Measurements from ENCODE around the gene MVB12B.
"Not testable (repeated sequence)": the region's sequence is repeated elsewhere in the genome, so short reads cannot be mapped to it uniquely, and the experiment has no call there.

The MVB12B gene

DNA sequence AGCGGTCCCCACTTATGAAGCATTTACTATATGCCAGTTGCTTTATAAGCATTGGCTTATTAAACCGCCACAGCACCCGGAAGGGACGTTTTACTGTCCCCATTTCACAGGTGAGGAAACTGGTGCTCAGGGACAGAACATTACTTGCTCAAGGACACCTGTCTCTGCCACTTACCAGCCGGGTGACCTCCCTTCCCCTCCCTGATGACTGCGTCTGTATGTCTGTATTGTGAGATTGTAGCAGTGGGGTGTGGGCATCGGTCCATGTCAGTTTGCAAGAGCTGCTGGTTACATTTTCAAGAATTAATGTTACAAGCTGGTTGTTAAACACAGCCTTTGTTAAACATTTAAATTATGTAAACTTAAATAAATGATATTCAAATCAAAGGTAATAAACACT, 209.5 kb downstream of the MVB12B start:
- Histone ChIP-seq H3K9ac (no peak overlapping the region), H3K4me3 (no peak overlapping the region), H3K36me3 (no peaks in the 10 kb centered on the region), H3K4me2 (no peak overlapping the region), H3K4me1 (peaks cover 19% of the 10 kb centered on the region; the same call in 1 of the 2 replicates), H4K20me1 (no peaks in the 10 kb centered on the region), H3K27me3 (no peaks in the 10 kb centered on the region), H3K27ac (no peak overlapping the region), H3K9me3 (no peaks in the 10 kb centered on the region)
- TF ChIP-seq Cebpa-rat (IDR thresholded peaks at IDR 0.05), result no peak

DNA sequence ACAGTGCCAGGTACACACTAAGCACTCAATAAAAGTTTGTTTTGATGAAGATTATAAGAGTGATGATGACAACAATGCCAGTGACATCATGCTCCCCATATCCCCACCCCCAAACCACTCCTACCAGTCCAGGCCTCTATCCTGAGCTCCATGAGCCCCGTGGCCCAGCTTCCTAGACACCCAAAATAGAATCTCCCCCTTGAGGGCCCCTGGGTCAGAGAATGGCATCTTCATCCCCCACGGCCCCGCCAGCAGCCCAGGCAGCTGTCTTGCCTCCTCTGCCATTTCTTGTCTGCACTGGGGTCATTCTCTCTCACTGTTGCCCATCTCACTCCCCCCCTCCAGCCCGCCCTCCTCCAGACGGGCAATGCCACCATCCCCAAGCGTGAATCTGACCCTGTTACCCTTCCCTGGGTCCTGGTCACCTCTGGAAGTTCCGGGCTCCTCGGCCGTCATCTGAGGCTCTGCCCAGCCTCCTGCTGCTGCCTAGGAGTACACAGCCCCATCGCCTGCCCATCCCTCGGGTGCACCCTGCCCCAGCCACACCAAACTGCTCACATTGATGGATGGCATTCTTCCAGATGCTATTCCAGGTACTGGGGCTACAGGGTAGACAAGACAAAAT, 210.3 kb downstream of the MVB12B start:
- Histone ChIP-seq H3K4me1 (peaks cover 19% of the 10 kb centered on the region; the same call in 1 of the 2 replicates), H3K9me3 (no peaks in the 10 kb centered on the region)
- TF ChIP-seq Cebpa-rat (IDR thresholded peaks at IDR 0.05), result no peak

DNA sequence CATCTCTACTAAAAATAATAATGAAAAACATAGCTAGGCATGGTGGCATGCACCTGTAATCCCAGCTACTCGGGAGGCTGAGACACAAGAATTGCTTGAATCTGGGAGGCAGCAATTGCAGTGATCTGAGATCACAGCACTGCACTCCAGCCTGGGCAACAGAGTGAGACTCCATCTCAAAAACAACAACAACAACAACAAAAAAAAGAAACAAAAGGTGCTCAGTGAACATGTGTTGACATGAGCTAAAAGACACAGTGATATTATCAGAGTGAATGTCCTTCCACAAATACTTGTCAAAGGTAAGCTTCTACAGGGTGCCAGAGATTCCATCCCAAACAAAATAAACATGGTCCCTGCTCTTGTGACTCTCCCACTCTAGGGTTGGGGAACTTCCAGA, 211.9 kb downstream of the MVB12B start:
- H3K9ac ChIP-seq, result no peak overlapping the region
- H3K9me3 ChIP-seq, result no peaks in the 10 kb centered on the region
- no peaks in the 10 kb centered on the region for H3K36me3 ChIP-seq
- no peaks in the 10 kb centered on the region for H4K20me1 ChIP-seq
- H3K4me1 ChIP-seq, result peaks cover 19% of the 10 kb centered on the region; the same call in 1 of the 2 replicates
- no peaks in the 10 kb centered on the region for H3K27me3 ChIP-seq
- no peak for TF ChIP-seq Cebpa-rat (IDR thresholded peaks at IDR 0.05)
- no peak overlapping the region for H3K27ac ChIP-seq
- H3K4me3 ChIP-seq, result no peak overlapping the region
- no peak overlapping the region for H3K4me2 ChIP-seq

More for the DNA sequence above, 210.3 kb downstream of the MVB12B start:
- no peaks in the 10 kb centered on the region for H4K20me1 ChIP-seq
- H3K27me3 ChIP-seq, result no peaks in the 10 kb centered on the region
- H3K36me3 ChIP-seq, result no peaks in the 10 kb centered on the region
- H3K9ac ChIP-seq, result no peak overlapping the region
- no peak overlapping the region for H3K27ac ChIP-seq
- no peak overlapping the region for H3K4me2 ChIP-seq
- no peak overlapping the region for H3K4me3 ChIP-seq

DNA sequence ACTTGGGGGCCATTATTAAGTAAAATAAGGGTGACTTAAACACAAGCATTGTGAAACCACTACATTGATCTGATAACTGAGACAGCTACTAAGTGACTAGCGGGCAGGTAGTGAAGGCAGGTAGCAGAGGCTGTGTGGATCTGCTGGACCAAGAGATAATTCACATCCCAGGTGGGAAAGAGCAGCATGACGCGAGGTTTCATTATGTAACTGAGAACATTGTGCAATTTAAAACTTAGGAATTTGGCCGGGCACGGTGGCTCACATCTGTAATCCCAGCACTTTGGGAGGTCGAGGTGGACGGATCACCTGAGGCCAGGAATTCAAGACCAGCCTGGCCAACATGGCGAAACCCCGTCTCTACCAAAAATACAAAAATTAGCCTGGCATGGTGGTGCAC, 213.8 kb downstream of the MVB12B start:
- H3K4me2 ChIP-seq, result not testable (repeated sequence)

DNA sequence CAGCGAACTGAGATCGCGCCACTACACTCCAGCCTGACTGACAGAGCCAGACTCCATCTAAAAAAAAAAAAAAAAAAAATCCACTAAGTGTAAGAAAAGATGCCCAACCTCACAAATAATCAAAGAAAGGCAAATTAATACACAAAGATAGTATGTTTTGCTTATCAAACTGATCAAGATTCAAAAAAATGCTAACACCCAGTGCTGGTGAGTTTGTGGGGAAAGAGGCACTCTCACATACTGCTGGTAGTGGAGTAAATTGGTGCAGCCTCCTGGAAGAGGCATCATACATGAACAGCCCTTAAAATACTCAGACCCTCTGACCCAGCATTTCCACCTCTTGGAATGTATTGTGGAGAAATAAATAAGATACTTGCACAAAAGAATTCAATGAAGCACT, 216.9 kb downstream of the MVB12B start:
- Histone ChIP-seq H3K4me1 (peaks cover 7% of the 10 kb centered on the region), H3K9me3 (no peaks in the 10 kb centered on the region), H3K27me3 (no peaks in the 10 kb centered on the region), H3K4me2 (no peak overlapping the region), H3K4me3 (no peak overlapping the region), H4K20me1 (no peaks in the 10 kb centered on the region), H3K9ac (no peak overlapping the region), H3K27ac (no peak overlapping the region), H3K36me3 (no peaks in the 10 kb centered on the region)
- no peak for TF ChIP-seq Cebpa-rat (IDR thresholded peaks at IDR 0.05)

More for the DNA sequence above, 213.8 kb downstream of the MVB12B start:
- not testable (repeated sequence) for H3K27ac ChIP-seq, H3K36me3 ChIP-seq, H3K9ac ChIP-seq, H3K9me3 ChIP-seq, H3K27me3 ChIP-seq, H3K4me1 ChIP-seq, H3K4me3 ChIP-seq, H4K20me1 ChIP-seq

DNA sequence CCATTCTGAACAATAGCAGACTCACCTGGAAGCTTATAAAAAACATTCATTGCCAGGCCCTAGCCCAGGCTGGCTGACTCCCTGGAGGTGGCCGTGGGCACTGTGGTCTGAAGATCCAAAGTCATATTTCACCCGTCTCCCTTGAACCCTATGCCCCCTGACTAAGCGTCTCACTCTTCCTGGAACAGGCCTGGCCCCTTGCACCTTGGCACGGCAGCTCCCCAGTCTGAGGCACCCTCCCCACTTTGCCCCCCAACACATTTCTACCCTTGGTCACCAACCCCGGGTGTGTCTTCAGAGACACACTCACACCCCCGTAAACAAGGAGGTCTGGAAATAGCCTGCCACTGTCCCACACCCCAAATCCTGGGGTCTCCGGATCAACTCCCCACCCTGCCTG, 218.5 kb downstream of the MVB12B start:
- no peak overlapping the region for H3K9ac ChIP-seq

DNA sequence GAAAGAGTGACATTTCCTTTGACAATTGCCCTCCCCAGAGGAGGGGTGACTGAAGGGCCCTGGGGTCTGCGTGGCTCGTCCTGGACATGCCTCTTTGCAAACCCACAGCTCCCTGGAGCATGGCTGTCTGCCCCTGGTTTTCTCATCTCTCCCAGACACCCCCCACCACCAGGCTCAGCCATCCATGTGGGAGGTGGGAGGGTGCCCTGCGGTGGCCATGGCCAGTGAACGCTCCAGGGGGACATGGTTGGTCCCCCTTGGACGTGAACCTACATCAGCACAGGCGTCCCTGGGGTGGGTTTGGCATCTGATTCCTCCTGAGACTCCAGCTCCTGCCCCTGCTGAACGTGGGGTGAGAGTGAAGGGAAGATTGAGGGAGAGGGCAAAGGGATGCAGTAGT, 219.4 kb downstream of the MVB12B start:
- H3K9me3 ChIP-seq, result no peaks in the 10 kb centered on the region
- no peak overlapping the region for H3K27ac ChIP-seq
- no peaks in the 10 kb centered on the region for H3K27me3 ChIP-seq
- no peak overlapping the region for H3K9ac ChIP-seq
- H4K20me1 ChIP-seq, result no peaks in the 10 kb centered on the region
- no peaks in the 10 kb centered on the region for H3K36me3 ChIP-seq
- no peak overlapping the region for H3K4me3 ChIP-seq
- H3K4me1 ChIP-seq, result peaks cover 7% of the 10 kb centered on the region
- no peak for TF ChIP-seq Cebpa-rat (IDR thresholded peaks at IDR 0.05)
- peak overlapping the region; percentile 19; the same call in 1 of the 2 replicates for H3K4me2 ChIP-seq

More for the DNA sequence above, 218.5 kb downstream of the MVB12B start:
- Histone ChIP-seq H3K36me3 (no peaks in the 10 kb centered on the region), H3K27me3 (no peaks in the 10 kb centered on the region), H4K20me1 (no peaks in the 10 kb centered on the region), H3K4me2 (no peak overlapping the region), H3K4me3 (no peak overlapping the region), H3K9me3 (no peaks in the 10 kb centered on the region), H3K27ac (no peak overlapping the region), H3K4me1 (peaks cover 7% of the 10 kb centered on the region)
- no peak for TF ChIP-seq Cebpa-rat (IDR thresholded peaks at IDR 0.05)

DNA sequence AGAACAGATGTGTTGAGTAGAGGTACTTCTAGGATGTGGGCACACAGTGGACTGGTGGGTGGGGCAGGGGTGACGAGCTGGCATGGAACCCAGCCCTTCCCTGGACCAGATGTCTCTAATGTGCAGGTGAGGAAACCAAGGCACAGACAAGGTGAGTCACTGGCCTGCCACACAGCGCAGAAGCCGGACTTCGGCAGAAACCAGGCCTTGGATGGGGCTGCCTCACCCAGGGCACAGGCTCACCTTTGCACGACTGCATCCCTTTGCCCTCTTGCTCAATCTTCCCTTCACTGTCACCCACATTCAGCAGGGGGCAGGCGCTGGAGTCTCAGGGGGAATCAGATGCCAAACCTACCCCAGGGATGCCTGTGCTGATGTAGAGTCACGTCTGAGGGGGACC, 221.7 kb downstream of the MVB12B start:
- Histone ChIP-seq H3K36me3 (no peaks in the 10 kb centered on the region), H3K9me3 (no peaks in the 10 kb centered on the region), H3K4me1 (peaks cover 7% of the 10 kb centered on the region), H3K4me3 (no peak overlapping the region), H3K4me2 (no peak overlapping the region), H3K27me3 (no peaks in the 10 kb centered on the region), H3K27ac (no peak overlapping the region), H4K20me1 (no peaks in the 10 kb centered on the region), H3K9ac (no peak overlapping the region)
- no peak for TF ChIP-seq Cebpa-rat (IDR thresholded peaks at IDR 0.05)

DNA sequence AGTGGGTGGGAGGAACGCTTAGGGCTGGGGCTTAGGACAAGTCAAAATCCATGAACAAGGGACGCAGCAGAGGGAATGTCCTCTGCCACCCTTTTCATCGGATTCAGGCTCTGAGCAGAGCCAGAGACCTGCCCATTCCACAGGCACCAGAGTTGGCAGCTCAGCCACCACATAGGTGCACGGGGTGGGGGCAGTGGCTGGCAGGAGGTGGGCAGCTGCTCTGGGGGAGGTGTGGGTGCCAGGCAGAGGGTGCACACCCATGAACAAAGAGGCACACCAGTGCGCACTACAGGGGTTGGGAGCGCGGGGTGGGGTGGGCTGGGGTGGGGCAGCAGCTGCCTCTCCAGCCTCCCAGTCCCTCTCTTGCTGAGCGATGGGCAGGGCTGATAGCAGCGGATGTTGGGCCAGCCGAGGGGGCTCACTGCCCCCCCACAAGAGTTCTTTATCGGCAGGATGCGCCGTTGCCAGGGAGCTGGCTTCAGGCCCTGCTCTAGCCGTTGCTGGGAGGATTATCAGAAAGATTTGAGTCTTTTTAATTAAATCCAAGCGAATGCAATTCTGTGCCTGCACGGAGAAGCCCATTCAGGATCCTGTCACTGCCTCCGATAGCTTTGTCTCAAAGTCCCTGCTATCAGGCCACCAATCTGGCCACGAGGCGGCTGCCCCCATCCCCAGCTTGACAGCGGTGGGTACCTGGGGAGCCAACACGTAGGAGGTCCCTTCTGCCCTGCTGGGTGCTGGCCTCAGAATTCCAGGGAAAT, 222.8 kb downstream of the MVB12B start:
- Histone ChIP-seq H3K36me3 (no peaks in the 10 kb centered on the region), H3K4me2 (no peak overlapping the region), H3K9me3 (no peaks in the 10 kb centered on the region), H3K4me1 (peaks cover 7% of the 10 kb centered on the region), H3K27ac (no peak overlapping the region), H3K4me3 (no peak overlapping the region), H3K9ac (no peak overlapping the region), H3K27me3 (no peaks in the 10 kb centered on the region), H4K20me1 (no peaks in the 10 kb centered on the region)
- no peak for TF ChIP-seq Cebpa-rat (IDR thresholded peaks at IDR 0.05)

DNA sequence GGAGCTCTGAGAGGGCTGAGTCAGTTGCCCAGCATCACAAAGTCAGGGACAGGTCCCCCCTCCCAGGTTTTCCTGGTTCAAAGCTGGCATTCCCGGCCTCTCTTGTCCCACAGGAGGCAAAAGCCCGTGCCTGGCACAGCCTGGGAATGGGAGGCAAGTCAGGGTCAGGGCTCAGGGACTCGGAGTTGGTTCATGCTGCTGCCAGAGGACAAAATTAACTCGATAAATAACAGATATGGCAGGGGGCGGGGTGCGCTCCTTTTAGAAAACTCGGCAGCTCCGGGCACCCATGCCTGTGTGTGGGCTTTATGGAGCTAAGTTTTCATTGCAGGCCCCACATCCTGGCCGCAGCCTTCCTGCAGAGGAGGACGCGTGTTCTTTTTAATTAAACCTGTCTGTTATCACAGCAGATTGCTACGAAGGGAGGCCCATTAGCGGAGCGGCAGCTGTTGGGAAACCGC, 224.3 kb downstream of the MVB12B start:
- peaks cover 4% of the 10 kb centered on the region for H3K4me1 ChIP-seq

More for the DNA sequence above, 224.3 kb downstream of the MVB12B start:
- no peak for TF ChIP-seq Cebpa-rat (IDR thresholded peaks at IDR 0.05)
- no peak overlapping the region for H3K4me2 ChIP-seq
- no peaks in the 10 kb centered on the region for H3K9me3 ChIP-seq
- H4K20me1 ChIP-seq, result no peaks in the 10 kb centered on the region
- no peak overlapping the region for H3K4me3 ChIP-seq
- H3K36me3 ChIP-seq, result no peaks in the 10 kb centered on the region
- no peak overlapping the region for H3K9ac ChIP-seq
- no peaks in the 10 kb centered on the region for H3K27me3 ChIP-seq
- H3K27ac ChIP-seq, result no peak overlapping the region

Measured in BLaER1 (cell line).